ENCODE data around the gene FMO3. TPM values are rescaled to one million over a fixed set of nuclear protein-coding genes. Genes with fewer than 3 reads are reported as not detected.

The FMO3 gene
- total RNA-seq, 2 donors from 2014 or later, result 2.6 to 8.8 TPM

- Histone ChIP-seq H3K4me3 (no peak overlapping the region), H3K9me3 (no peaks in the 10 kb centered on the region), H3K27me3 (no peaks in the 10 kb centered on the region), H3K36me3 (replicated peaks in 1 of 2; ENCODE audit: insufficient read depth in 1 of 2, low read depth in 2 of 2) (no peaks in the 10 kb centered on the region), H3K4me1 (peaks cover 8% of the 10 kb centered on the region), H3K27ac (no peak overlapping the region)
- DNase-seq (no peak), ATAC-seq (no peak)
- 83 to 85% methylated on average over 1 of the region's 1 CpG for WGBS, 2 donors
- intact Hi-C loops (cut with DNase I), result no loop called here
- TF ChIP-seq POLR2A (IDR thresholded peaks at IDR 0.05) (no peak), CTCF (IDR thresholded peaks at IDR 0.05) (no peak)
Observed at GRCh38 chr1:171127099-171127498, 36.4 kb downstream of the FMO3 start.

- TF ChIP-seq CTCF (IDR thresholded peaks at IDR 0.05), result no peak
- TF ChIP-seq POLR2A (IDR thresholded peaks at IDR 0.05), result no peak
- H3K9me3 ChIP-seq, result no peaks in the 10 kb centered on the region
- ATAC-seq, result no peak
- intact Hi-C loops (cut with DNase I), result no loop called here
- H3K4me1 ChIP-seq, result peaks cover 8% of the 10 kb centered on the region
- no peaks in the 10 kb centered on the region for H3K27me3 ChIP-seq
- H3K36me3 ChIP-seq (replicated peaks in 1 of 2; ENCODE audit: insufficient read depth in 1 of 2, low read depth in 2 of 2), result no peaks in the 10 kb centered on the region
- no peak overlapping the region for H3K27ac ChIP-seq
- DNase-seq, result no peak
- WGBS, 2 donors, result 69 to 70% methylated on average over 2 of the region's 2 CpGs
- H3K4me3 ChIP-seq, result no peak overlapping the region
Observed at GRCh38 chr1:171127501-171127900, 36.8 kb downstream of the FMO3 start.

GRCh38 chr1:171128463-171128862 lies 37.8 kb downstream of the FMO3 start:
- no peak overlapping the region for H3K27ac ChIP-seq

GRCh38 chr1:171134204-171134923 lies 43.7 kb downstream of the FMO3 start:
- no peaks in the 10 kb centered on the region for H3K9me3 ChIP-seq
- intact Hi-C loops (cut with DNase I), result no loop called here
- WGBS, 2 donors, result 58 to 60% methylated on average over 3 of the region's 3 CpGs

More at GRCh38 chr1:171128463-171128862, 37.8 kb downstream of the FMO3 start:
- Histone ChIP-seq H3K4me1 (peaks cover 2% of the 10 kb centered on the region), H3K9me3 (no peaks in the 10 kb centered on the region), H3K36me3 (replicated peaks in 1 of 2; ENCODE audit: insufficient read depth in 1 of 2, low read depth in 2 of 2) (no peaks in the 10 kb centered on the region), H3K4me3 (no peak overlapping the region), H3K27me3 (no peaks in the 10 kb centered on the region)
- DNase-seq, result no peak
- ATAC-seq, result no peak
- TF ChIP-seq POLR2A (IDR thresholded peaks at IDR 0.05) (no peak), CTCF (IDR thresholded peaks at IDR 0.05) (no peak)
- intact Hi-C loops (cut with DNase I), result no loop called here

More at GRCh38 chr1:171134204-171134923, 43.7 kb downstream of the FMO3 start:
- ATAC-seq (no peak), DNase-seq (no peak)
- Histone ChIP-seq H3K4me1 (peaks cover 4% of the 10 kb centered on the region), H3K4me3 (no peak overlapping the region), H3K27ac (no peak overlapping the region), H3K36me3 (replicated peaks in 1 of 2; ENCODE audit: insufficient read depth in 1 of 2, low read depth in 2 of 2) (no peaks in the 10 kb centered on the region), H3K27me3 (no peaks in the 10 kb centered on the region)
- TF ChIP-seq POLR2A (IDR thresholded peaks at IDR 0.05), result no peak
- no peak for TF ChIP-seq CTCF (IDR thresholded peaks at IDR 0.05)

All from body of pancreas (tissue), 4 donors.